Liver (tissue), 3 donors: ENCODE data around the gene MAF.

ENCODE experiments used
- EGR1 ChIP-seq, 2 donors: IDR thresholded peaks; 2 replicates each; pipeline ENCODE4 v1.6.1; 2016 to 2018; ENCODE audit warnings: antibody characterized with exemption in 2 of 2, low read depth in 2 of 2
- FOXA1 ChIP-seq: IDR thresholded peaks from 2 replicates; pipeline ENCODE4 v1.6.1; 2016; ENCODE audit warnings: antibody characterized with exemption
- GABPA ChIP-seq, 2 donors: IDR thresholded peaks in 1 of 2; conservative IDR thresholded peaks in 1 of 2; 2 replicates each; pipeline ENCODE4 v1.6.1; 2016; ENCODE audit warnings: antibody characterized with exemption in 2 of 2, mild to moderate bottlenecking in 1 of 2, moderate library complexity in 1 of 2
- JUND ChIP-seq, 2 donors: IDR thresholded peaks; 2 replicates each; pipeline ENCODE4 v1.6.1; 2016; ENCODE audit warnings: antibody characterized with exemption in 2 of 2
- RAD21 ChIP-seq, 2 donors: IDR thresholded peaks; 2 replicates each; pipeline ENCODE4 v1.6.1; 2016; ENCODE audit warnings: antibody characterized with exemption in 2 of 2, mild to moderate bottlenecking in 2 of 2
- SP1 ChIP-seq: IDR thresholded peaks from 2 replicates; pipeline ENCODE4 v1.6.1; 2018; ENCODE audit warnings: antibody characterized with exemption, mild to moderate bottlenecking
- YY1 ChIP-seq: IDR thresholded peaks from 2 replicates; pipeline ENCODE4 v1.6.1; 2016; ENCODE audit warnings: antibody characterized with exemption, mild to moderate bottlenecking
- TF ChIP-seq, protein P1 (sequence below): fragments of 150-350 bp; IDR thresholded peaks from 2 replicates; pipeline ENCODE4 v1.5.1; 2017; ENCODE audit warnings: improper control_type of control experiment, low read depth, low read length; ENCODE audit not compliant: missing input control
- TF ChIP-seq, protein P2 (sequence below): IDR thresholded peaks from 2 replicates; pipeline ENCODE4 v1.6.1; 2016; ENCODE audit warnings: antibody characterized with exemption, mild to moderate bottlenecking
- donor health status: healthy.
- donor health status: healthy.

DNA sequence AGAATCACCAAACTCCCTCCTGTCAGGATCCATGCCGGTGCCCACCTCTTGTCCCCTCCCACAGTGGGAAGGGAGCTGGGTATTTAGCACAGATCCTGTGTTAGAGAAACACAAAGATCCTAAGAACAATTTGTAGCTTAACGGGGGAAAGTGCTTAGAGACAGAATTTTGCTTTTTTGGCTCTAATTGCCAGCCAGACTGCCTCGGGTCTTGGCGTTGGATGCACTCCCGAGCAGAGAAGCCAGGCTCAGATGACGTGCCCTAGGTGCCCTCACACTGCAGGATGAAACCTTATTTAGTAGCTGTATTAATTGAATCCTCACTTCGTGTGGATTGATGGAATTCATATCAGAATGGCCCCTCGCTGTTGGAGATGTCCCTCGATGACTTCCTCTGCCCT is 22.5 kb upstream of the MAF start:
- TF ChIP-seq SP1 (no peak), EGR1 (IDR thresholded peaks at IDR 0.05; ENCODE audit: low read depth in 2 of 2) (no peak), RAD21 (IDR thresholded peaks at IDR 0.05) (no peak), FOXA1 (no peak), JUND (IDR thresholded peaks at IDR 0.05) (no peak), GABPA (IDR thresholded peaks at IDR 0.05 in 1 of 2, conservative IDR thresholded peaks at IDR 0.05 in 1 of 2) (no peak), YY1 (no peak)
- TF ChIP-seq, protein P1, sequence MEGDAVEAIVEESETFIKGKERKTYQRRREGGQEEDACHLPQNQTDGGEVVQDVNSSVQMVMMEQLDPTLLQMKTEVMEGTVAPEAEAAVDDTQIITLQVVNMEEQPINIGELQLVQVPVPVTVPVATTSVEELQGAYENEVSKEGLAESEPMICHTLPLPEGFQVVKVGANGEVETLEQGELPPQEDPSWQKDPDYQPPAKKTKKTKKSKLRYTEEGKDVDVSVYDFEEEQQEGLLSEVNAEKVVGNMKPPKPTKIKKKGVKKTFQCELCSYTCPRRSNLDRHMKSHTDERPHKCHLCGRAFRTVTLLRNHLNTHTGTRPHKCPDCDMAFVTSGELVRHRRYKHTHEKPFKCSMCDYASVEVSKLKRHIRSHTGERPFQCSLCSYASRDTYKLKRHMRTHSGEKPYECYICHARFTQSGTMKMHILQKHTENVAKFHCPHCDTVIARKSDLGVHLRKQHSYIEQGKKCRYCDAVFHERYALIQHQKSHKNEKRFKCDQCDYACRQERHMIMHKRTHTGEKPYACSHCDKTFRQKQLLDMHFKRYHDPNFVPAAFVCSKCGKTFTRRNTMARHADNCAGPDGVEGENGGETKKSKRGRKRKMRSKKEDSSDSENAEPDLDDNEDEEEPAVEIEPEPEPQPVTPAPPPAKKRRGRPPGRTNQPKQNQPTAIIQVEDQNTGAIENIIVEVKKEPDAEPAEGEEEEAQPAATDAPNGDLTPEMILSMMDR: no peak
- TF ChIP-seq, protein P2, sequence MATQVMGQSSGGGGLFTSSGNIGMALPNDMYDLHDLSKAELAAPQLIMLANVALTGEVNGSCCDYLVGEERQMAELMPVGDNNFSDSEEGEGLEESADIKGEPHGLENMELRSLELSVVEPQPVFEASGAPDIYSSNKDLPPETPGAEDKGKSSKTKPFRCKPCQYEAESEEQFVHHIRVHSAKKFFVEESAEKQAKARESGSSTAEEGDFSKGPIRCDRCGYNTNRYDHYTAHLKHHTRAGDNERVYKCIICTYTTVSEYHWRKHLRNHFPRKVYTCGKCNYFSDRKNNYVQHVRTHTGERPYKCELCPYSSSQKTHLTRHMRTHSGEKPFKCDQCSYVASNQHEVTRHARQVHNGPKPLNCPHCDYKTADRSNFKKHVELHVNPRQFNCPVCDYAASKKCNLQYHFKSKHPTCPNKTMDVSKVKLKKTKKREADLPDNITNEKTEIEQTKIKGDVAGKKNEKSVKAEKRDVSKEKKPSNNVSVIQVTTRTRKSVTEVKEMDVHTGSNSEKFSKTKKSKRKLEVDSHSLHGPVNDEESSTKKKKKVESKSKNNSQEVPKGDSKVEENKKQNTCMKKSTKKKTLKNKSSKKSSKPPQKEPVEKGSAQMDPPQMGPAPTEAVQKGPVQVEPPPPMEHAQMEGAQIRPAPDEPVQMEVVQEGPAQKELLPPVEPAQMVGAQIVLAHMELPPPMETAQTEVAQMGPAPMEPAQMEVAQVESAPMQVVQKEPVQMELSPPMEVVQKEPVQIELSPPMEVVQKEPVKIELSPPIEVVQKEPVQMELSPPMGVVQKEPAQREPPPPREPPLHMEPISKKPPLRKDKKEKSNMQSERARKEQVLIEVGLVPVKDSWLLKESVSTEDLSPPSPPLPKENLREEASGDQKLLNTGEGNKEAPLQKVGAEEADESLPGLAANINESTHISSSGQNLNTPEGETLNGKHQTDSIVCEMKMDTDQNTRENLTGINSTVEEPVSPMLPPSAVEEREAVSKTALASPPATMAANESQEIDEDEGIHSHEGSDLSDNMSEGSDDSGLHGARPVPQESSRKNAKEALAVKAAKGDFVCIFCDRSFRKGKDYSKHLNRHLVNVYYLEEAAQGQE: no peak
